HG03097 (cell line): ENCODE results near the gene C16orf86.

ENCODE experiments used
- ATAC-seq: cut with Tn5 transposase; IDR thresholded peaks from one replicate; pipeline ENCODE4 v1.9.1; 2021; ENCODE audit not compliant: unreplicated experiment, low FRiP score

The C16orf86 gene

GRCh38 chr16:67665598-67665997 lies 1.0 kb upstream of the C16orf86 start:
- no peak for ATAC-seq

GRCh38 chr16:67666032-67666551 lies 522 bp upstream of the C16orf86 start:
- ATAC-seq, result no peak

GRCh38 chr16:67667453-67667816 lies 821 bp downstream of the C16orf86 start:
- ATAC-seq, result no peak

GRCh38 chr16:67667817-67668494 lies 1.3 kb downstream of the C16orf86 start:
- ATAC-seq, result peak; percentile 68

- ATAC-seq, result no peak
Measured at GRCh38 chr16:67668495-67669157, 2.0 kb downstream of the C16orf86 start.

GRCh38 chr16:67669499-67670101 lies 3.0 kb downstream of the C16orf86 start:
- no peak for ATAC-seq

- no peak for ATAC-seq
Measured at GRCh38 chr16:67672306-67672705, 5.7 kb downstream of the C16orf86 start.

- no peak for ATAC-seq
Measured at GRCh38 chr16:67672739-67673662, 6.4 kb downstream of the C16orf86 start.

GRCh38 chr16:67673712-67674580 lies 7.3 kb downstream of the C16orf86 start:
- ATAC-seq, result no peak

GRCh38 chr16:67674851-67675578 lies 8.4 kb downstream of the C16orf86 start:
- no peak for ATAC-seq

- ATAC-seq, result no peak
Measured at GRCh38 chr16:67675579-67675935, 8.9 kb downstream of the C16orf86 start.

GRCh38 chr16:67675999-67676398 lies 9.4 kb downstream of the C16orf86 start:
- no peak for ATAC-seq

- no peak for ATAC-seq
Measured at GRCh38 chr16:67676516-67676915, 9.9 kb downstream of the C16orf86 start.

GRCh38 chr16:67676939-67677338 lies 10.3 kb downstream of the C16orf86 start:
- ATAC-seq, result no peak

- ATAC-seq, result no peak
Measured at GRCh38 chr16:67677712-67678111, 11.1 kb downstream of the C16orf86 start.

GRCh38 chr16:67678354-67679023 lies 11.9 kb downstream of the C16orf86 start:
- ATAC-seq, result no peak

GRCh38 chr16:67679935-67680897 lies 13.6 kb downstream of the C16orf86 start:
- ATAC-seq, result no peak

GRCh38 chr16:67683767-67684166 lies 17.2 kb downstream of the C16orf86 start:
- no peak for ATAC-seq
